GM18951 (cell line): ENCODE measurements around the gene NPW.

Source experiments
- POLR2A ChIP-seq: IDR thresholded peaks from 4 replicates; pipeline ENCODE4 v1.6.1; 2011; ENCODE audit warnings: mild to moderate bottlenecking; ENCODE audit not compliant: insufficient read length, insufficient read depth; ENCODE audit errors: extremely low read depth
- in situ Hi-C: fragments of 300-500 bp; cut with MboI; formaldehyde crosslinking; loops from one replicate; pipeline ENCODE4 v1.12.0; 2022; ENCODE audit warnings: low sequenced_read_pairs, mixed read lengths, inconsistent platforms; ENCODE audit not compliant: unreplicated experiment

Gene NPW

GRCh38 chr16:1980030-1980769 is 39.4 kb upstream of the NPW start:
- TF ChIP-seq POLR2A = no peak
- in situ Hi-C loops = no loop called here

DNA sequence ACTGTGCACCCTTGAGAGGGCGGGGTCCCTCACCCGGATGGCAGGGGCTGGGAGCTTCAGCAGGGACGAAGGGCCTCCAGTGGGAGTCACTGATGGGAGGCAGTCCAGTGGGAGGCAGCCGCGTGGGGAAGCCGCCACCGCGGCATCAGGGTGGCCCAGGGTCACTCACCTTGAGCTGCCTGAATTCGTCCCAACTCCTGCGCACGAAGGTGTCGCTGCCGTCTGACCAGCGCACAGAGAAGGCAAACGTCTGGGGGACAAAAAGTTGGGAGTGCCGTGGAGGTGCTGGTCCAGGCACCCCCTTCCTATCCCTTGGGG is 38.9 kb upstream of the NPW start:
- in situ Hi-C loops = no loop called here
- TF ChIP-seq POLR2A = no peak

GRCh38 chr16:1981398-1981836 is 38.2 kb upstream of the NPW start, which contains the start of gene NOXO1:
Gene NOXO1 (minus strand): TSS chr16:1981469. CDS start chr16:1981179, 290 bp downstream.
- TF ChIP-seq POLR2A = no peak
- in situ Hi-C loops = no loop called here

DNA sequence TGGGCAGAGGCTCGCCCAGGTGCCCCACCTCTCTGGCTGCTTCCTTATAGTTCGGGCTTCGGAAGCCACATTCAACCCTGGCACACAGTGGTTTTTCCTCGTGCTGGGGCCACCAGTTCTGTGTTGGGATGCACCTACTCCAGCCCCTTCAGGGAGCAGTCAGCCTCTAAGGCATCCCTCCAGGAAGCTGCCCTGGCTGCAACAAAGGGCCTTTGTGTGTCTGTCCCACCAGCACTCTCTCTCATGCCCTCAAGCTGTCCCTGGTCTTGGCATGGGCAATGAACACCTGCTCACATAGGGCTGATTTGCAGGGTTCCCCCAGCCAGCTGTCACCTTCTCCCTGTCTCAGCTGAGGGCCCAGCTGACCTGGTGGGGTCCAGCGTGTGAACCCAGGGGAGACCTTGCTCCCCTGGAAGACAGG is 37.6 kb upstream of the NPW start:
- no peak for TF ChIP-seq POLR2A
- in situ Hi-C loops = no loop called here

DNA sequence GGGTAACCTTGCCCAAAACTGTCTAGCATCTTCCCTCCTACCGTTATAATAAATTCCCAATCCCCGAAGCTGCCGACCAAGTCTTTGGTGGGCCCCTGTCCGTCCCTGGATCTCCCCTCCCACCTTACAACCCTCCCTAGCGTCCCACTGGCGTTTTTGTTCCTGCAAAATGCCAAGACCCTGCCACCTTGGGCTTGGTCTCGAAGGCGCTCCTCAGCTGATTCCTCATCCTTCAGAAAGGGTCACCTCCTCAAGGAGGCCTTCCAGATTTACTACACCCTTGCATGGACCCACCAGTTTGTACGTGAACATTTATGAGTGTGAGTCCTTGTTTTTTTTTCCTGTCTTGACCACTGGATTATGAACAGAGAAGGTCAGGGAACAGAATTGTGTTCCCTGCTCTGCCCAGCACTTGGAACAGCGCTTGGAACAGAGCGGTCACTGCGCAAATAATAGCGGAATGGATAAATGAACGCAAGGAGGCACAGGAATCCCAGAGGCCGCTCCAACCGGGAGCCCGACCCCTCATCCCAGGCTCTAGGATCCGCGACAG is 36.5 kb upstream of the NPW start:
- TF ChIP-seq POLR2A = no peak
- in situ Hi-C loops = no loop called here

DNA sequence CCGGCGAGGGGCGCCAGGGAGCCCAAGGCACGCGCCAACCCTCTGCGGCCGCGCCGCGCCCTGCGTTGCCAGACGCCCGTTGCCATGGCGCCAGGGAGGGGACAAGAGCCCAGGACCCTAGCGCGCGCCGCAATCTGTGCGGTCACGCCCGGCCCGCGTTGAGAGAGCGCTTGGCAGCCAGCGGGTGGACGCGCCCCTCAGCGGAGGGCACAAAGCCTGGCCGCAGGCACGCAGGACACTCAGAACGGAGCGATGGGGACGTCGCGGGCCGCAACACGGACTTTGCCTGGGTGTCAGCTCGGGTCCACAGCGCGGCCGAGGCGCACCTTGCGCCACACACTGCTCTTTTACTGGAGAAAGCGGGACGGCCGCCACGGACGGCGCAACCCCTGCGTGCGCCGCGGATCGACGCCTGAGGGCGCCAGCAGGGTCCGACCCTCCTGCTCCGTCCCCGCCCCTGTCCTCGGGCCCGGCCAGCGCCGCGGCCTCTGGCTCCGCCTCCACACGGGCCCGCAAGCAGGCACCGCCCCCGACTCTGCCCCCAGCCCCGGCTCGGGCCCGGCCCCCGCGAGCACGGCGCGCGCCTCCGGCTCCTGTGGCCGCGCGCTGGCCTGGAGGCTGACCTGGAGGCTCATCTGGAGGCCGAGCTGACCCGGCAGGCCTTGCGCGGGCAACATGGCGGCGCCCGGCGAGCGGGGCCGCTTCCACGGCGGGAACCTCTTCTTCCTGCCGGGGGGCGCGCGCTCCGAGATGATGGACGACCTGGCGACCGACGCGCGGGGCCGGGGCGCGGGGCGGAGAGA is 35.8 kb upstream of the NPW start, which contains the start of gene GFER:
Gene GFER (plus strand): TSS at position 650 of the 803 bp plus-strand sequence. CDS start 26 bp downstream, at position 676.
- TF ChIP-seq POLR2A = peak; percentile 94
- in situ Hi-C loops = no loop called here

GRCh38 chr16:1984347-1985225 is 35.0 kb upstream of the NPW start:
- in situ Hi-C loops = no loop called here
- no peak for TF ChIP-seq POLR2A

DNA sequence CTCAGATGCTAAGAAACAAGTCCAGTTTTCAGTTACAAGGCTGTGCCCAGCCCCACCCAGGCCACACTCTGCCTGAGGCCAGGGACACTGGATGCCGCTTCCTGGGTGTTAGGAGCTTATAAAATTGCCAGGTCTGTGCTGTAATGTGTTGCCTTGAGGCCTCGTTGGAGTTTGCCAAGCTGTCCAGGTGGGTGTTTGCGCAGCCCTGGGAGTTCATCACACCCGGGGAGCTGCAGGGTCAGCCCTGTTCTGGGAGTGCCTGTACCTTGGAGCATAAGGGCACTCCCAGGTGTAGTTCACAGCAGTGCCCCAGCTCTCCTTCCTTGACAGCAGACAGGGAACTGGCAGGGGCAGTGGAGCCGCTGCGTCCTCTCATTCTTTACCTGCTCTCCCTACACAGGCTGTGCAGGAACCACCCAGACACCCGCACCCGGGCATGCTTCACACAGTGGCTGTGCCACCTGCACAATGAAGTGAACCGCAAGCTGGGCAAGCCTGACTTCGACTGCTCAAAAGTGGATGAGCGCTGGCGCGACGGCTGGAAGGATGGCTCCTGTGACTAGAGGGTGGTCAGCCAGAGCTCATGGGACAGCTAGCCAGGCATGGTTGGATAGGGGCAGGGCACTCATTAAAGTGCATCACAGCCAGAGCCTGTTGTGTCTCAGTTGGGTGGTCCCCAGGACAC is 34.0 kb upstream of the NPW start:
- no peak for TF ChIP-seq POLR2A
- in situ Hi-C loops = no loop called here

- in situ Hi-C loops = no loop called here
- no peak for TF ChIP-seq POLR2A
These were observed 32.4 kb upstream of the NPW start for GRCh38 chr16:1987198-1987597.

DNA sequence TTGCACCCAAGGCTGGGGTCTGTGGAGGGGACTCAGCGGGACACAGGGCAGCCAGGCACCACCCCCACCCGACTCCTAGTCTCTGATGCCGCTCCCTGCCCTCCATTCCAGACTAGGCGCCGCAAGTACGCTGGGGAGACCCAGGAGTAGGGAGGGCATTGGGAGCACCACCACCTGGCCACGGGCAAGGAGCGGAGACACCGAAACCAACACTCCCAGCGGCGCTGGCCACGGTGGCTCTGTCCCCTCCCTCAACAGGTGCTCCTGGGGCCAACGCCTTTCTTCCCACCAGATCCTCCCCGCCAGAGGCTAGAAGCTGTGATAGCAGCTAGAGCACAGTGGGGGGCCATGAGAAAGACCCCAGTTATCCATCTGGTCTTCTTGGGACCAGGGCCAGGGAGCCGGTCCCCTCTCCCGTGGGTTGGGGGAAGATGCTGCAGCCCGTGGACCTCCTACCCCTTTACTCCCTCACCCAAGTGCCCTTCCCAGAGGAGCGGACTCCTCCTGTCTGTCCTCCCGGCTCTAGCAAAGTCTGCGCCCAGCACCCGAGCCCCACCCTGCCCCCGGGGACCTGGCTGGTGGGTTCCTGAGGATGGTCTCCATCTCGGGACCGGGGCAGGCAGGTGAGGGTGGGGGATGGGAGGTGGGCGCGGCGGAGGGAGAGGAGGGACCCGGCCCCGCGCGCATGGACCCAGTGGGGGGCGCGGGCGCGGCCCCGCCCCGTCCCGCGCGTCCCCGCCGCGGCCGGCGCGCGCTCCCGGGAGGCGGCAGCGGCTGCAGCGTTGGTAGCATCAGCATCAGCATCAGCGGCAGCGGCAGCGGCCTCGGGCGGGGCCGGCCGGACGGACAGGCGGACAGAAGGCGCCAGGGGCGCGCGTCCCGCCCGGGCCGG is 30.1 kb upstream of the NPW start, which contains the start of gene SYNGR3:
Gene SYNGR3 (plus strand): TSS at position 762 of the 892 bp plus-strand sequence. CDS start 133 bp downstream, outside the sequence.
- in situ Hi-C loops = no loop called here
- no peak for TF ChIP-seq POLR2A

GRCh38 chr16:1990101-1990350 is 29.6 kb upstream of the NPW start:
- TF ChIP-seq POLR2A = no peak
- in situ Hi-C loops = no loop called here
